Chondrocyte (in vitro differentiated cells): ENCODE results near the gene NRXN3. TPM values are rescaled to one million over a fixed set of nuclear protein-coding genes. Genes with fewer than 3 reads are reported as not detected.

Source experiments
- DNase-seq: peaks from one replicate; pipeline ENCODE4 v3.0.0; 2021; ENCODE audit warnings: mixed read lengths, low spot score
- H3K27ac Mint-ChIP-seq: one replicate; pipeline ENCODE4 v1.8.0; 2021; ENCODE audit warnings: mild to moderate bottlenecking, moderate library complexity, mixed read lengths; ENCODE audit not compliant: unreplicated experiment
- H3K27me3 Mint-ChIP-seq: 2 replicates; pipeline ENCODE4 v1.8.0; 2021; ENCODE audit warnings: low read depth, mixed read lengths
- H3K36me3 Mint-ChIP-seq: 2 replicates; pipeline ENCODE4 v1.8.0; 2021; ENCODE audit warnings: low read depth, mixed read lengths
- H3K4me1 Mint-ChIP-seq: 2 replicates; pipeline ENCODE4 v1.8.0; 2021; ENCODE audit warnings: low read depth, mild to moderate bottlenecking, mixed read lengths
- H3K4me3 Mint-ChIP-seq: one replicate; pipeline ENCODE4 v1.8.0; 2021; ENCODE audit warnings: mild to moderate bottlenecking, moderate library complexity, mixed read lengths; ENCODE audit not compliant: unreplicated experiment
- H3K9me3 Mint-ChIP-seq: 2 replicates; pipeline ENCODE4 v1.8.0; 2021; ENCODE audit warnings: low read depth, mixed read lengths
- total RNA-seq: library from RNA; stranded (reverse); gene quantifications from 3 replicates; pipeline ENCODE4 v1.2.1, GENCODE V29; 2021
- TF ChIP-seq, protein P1 (sequence below): fragments of 200-600 bp; sonication (generic); IDR thresholded peaks from 2 replicates; pipeline ENCODE4 v1.5.0; 2021; ENCODE audit warnings: antibody characterized with exemption, mild to moderate bottlenecking, moderate library complexity

NRXN3 gene
- total RNA-seq, 1 donor from 2014 or later = 7.9 TPM

DNA sequence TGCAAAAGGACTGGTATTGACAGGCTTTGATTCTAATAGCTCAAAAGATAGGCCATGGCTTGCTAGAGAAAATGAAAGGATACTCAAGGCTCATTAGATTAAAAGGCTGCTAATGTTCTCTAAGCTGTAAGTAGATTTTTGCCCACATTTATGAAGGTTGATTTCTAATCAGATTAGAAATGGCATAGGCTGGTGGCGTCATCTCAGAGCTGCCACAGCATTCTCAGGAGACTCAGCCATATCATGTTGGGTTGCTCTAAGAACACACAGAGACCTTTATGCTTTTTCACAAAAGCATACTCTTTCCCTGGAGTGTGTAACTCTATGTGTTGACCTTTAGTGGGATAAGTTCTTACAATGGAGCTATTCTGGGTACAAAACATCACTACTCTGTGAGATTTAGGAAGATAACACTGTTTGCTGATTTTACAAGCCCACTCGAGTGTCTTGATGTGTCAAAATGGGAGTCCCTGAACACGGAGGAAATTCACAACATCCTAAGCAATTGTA, 576.0 kb downstream of the NRXN3 start:
- H3K36me3 Mint-ChIP-seq = no peaks in the 10 kb centered on the region
- no peaks in the 10 kb centered on the region for H3K4me1 Mint-ChIP-seq
- DNase-seq = no peak
- H3K27ac Mint-ChIP-seq = no peak overlapping the region
- H3K27me3 Mint-ChIP-seq = peaks cover 7% of the 10 kb centered on the region
- TF ChIP-seq, protein P1, sequence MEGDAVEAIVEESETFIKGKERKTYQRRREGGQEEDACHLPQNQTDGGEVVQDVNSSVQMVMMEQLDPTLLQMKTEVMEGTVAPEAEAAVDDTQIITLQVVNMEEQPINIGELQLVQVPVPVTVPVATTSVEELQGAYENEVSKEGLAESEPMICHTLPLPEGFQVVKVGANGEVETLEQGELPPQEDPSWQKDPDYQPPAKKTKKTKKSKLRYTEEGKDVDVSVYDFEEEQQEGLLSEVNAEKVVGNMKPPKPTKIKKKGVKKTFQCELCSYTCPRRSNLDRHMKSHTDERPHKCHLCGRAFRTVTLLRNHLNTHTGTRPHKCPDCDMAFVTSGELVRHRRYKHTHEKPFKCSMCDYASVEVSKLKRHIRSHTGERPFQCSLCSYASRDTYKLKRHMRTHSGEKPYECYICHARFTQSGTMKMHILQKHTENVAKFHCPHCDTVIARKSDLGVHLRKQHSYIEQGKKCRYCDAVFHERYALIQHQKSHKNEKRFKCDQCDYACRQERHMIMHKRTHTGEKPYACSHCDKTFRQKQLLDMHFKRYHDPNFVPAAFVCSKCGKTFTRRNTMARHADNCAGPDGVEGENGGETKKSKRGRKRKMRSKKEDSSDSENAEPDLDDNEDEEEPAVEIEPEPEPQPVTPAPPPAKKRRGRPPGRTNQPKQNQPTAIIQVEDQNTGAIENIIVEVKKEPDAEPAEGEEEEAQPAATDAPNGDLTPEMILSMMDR = no peak
- H3K9me3 Mint-ChIP-seq = no peaks in the 10 kb centered on the region
- H3K4me3 Mint-ChIP-seq = no peak overlapping the region

DNA sequence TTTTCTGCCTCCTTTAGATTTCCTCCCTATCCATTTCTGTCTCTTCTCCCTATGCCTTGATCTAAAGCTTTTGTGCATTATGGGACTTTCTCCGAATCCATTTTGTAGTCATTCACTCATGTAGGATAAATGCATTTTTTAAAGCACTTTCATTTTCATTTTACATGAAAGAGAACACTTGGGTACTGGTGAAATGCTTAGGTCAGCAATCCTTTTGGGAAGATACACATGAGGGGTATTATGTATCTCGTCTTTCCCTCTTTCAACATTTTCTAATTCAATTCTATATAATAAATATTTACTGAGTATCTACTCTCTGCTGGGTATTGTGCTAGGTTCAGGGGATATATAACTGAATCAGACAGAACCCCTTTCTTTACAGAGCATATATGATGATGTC, 577.6 kb downstream of the NRXN3 start:
- H3K27ac Mint-ChIP-seq = no peak overlapping the region
- TF ChIP-seq, protein P1 = no peak
- H3K9me3 Mint-ChIP-seq = no peaks in the 10 kb centered on the region
- peaks cover 7% of the 10 kb centered on the region for H3K27me3 Mint-ChIP-seq
- H3K4me1 Mint-ChIP-seq = no peaks in the 10 kb centered on the region
- no peak overlapping the region for H3K4me3 Mint-ChIP-seq
- no peak for DNase-seq
- no peaks in the 10 kb centered on the region for H3K36me3 Mint-ChIP-seq

DNA sequence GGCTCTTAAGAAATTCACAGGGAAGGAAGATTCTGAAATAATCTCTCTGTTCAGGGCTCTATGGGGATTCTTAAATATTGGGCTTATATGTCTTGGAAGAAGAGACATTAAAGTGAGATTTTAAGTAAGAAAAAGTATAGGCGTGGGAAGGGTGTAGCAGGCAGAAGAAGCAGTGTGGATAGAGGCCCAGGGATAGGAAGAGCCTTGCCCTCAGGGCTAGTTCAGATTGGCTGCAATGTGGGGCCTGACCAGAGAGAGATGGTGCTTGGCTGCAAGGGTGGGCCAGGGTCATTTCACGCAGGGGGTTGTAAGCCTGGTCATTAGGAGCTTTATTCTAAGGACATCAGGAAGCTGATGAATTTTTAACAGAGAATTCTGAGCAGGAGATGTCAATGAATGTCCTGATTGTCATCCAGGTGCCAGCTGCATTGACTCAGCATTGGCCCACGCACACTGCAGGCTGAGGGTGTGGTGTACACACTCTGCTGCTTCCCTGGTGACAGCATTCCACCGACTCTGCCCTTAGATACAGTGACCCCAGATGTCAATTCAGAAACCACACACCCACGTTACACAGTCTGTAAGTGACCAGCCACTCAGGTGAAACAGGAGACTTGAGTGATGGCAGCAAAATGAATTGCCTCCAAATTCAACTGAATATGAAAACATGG, 582.5 kb downstream of the NRXN3 start:
- TF ChIP-seq, protein P1 = no peak
- DNase-seq = no peak
- H3K27ac Mint-ChIP-seq = no peak overlapping the region
- no peak overlapping the region for H3K4me3 Mint-ChIP-seq
- H3K36me3 Mint-ChIP-seq = no peaks in the 10 kb centered on the region
- H3K27me3 Mint-ChIP-seq = peaks cover 3% of the 10 kb centered on the region
- H3K9me3 Mint-ChIP-seq = no peaks in the 10 kb centered on the region
- no peaks in the 10 kb centered on the region for H3K4me1 Mint-ChIP-seq

DNA sequence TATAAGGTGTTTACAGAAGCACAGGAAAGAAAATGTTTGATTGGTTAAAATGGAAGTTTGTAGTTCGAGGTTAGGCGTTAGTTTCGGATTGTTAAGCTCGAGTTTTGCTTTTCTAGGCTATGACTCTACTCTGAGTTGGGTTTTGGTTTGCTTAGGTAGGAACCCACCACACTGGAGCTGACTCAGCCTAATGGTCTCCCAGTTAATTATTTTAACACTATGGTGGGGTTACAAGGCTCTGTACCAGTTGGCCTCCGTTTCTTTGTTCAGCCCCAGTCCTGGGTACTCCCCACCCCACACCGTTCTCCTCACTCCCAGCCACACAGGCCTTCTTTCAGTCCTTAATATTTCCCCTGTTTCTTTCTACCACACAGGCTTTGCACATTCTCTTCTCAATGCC, 583.9 kb downstream of the NRXN3 start:
- Mint-ChIP-seq H3K4me1 (no peaks in the 10 kb centered on the region), H3K27me3 (peaks cover 3% of the 10 kb centered on the region), H3K27ac (no peak overlapping the region), H3K36me3 (no peaks in the 10 kb centered on the region), H3K4me3 (no peak overlapping the region), H3K9me3 (no peaks in the 10 kb centered on the region)
- no peak for DNase-seq
- TF ChIP-seq, protein P1 = no peak

DNA sequence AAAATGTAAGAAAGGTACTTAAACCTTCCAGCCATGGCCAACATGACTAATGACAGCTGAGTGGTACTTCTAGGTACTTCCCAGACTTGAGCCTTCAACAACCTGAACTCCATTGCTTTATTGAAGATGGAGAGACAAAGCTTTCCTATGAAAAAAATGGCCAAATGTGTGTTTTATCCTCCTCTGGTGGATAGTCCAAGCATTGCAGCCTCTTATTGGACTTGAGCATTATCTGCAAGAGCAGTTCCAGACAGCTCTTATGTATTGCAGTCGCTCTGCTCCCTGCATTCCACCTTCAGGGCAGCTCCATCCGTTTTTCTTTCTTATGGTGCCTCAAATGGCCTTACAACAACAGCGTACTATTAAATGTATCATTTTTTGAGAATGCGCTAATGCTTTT, 588.2 kb downstream of the NRXN3 start:
- Mint-ChIP-seq H3K4me1 (no peaks in the 10 kb centered on the region), H3K9me3 (no peaks in the 10 kb centered on the region), H3K36me3 (no peaks in the 10 kb centered on the region), H3K27ac (no peak overlapping the region), H3K27me3 (peaks cover 4% of the 10 kb centered on the region), H3K4me3 (no peak overlapping the region)
- TF ChIP-seq, protein P1 = peak; percentile 70
- DNase-seq = no peak
